OCI-M2 (cell line): ENCODE measurements around the gene TMEM132D.
"Not testable (repeated sequence)": the region's sequence is repeated elsewhere in the genome, so short reads cannot be mapped to it uniquely, and the experiment has no call there.

Experiments
- DNase-seq: peaks from one replicate; lab custom pipeline; 2025; ENCODE audit not compliant: unreplicated experiment; lab: John Stamatoyannopoulos, UW

Gene TMEM132D

DNA sequence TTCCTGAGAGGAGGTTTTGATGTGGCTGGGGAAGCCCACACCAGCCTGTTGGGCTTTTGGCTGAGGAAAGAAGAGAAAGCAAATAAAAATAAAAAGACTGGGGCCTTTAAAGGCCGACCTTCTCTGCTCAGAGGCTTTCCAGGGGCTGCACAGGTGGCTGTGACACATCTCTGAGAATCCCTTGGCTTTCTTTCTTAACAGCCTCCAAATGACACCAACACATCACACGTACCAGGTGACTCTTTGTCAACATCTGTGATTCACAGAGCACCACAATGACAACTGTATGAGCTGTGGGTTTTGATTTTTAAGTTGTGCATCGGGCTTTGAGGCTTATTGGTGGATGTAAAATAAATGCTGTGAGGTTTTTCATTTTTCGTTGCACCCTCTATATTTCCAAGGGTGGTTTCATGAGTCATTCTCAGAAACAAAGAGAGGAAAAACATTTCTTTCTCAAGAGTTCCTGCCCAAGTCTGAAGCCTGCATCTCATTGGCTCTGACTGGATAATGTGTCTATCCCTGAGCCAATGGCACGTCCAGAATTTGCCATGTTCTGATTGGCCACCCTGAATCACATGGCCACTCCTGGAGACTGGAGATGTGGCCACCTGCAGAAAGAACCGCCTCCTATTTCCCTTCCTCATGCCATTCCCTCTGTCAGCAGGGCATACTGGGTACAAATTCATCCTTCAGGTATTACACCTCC, 701.6 kb downstream of the TMEM132D start:
- no peak for DNase-seq

DNA sequence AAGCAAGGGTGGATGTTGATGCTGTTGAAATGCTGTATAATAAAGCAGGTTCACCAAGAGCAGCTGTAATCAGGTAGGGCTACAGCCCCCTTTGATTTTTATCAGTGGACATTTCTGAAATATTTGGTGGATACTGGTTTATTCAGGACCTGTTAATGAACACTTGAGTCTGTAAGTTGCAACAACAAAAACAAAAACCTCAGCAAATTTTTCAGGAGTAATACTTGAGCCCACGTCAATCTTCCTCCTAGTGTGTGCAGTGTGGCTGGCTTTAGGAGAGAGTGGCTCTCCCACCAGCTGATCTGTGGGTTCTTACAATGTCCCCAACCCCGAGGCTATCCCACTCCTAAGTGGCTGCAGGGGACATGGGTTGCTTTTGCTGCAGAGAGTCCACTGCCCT, 702.8 kb downstream of the TMEM132D start:
- no peak for DNase-seq

DNA sequence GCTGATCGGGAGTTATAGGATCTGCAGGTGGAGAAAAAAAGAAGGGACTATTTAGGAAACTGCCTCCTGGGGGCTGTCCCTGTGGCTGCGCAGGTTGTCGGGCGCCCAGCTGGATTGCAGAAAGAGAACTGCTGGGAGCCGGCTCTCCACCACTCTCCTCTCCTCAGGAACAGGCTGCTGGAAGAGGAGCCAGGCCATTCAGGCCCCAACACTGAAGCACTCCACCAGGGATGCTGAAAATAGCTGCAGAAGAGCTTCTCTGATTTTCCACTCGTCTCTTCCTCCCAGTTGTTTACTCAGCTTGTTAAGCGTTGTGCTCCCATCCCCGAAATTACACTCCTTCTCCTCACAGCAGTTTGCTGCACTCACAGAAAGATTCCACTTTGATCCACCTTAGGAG, 703.2 kb downstream of the TMEM132D start:
- DNase-seq, result no peak

GRCh38 chr12:129196927-129197326, 706.9 kb downstream of the TMEM132D start:
- DNase-seq, result no peak

DNA sequence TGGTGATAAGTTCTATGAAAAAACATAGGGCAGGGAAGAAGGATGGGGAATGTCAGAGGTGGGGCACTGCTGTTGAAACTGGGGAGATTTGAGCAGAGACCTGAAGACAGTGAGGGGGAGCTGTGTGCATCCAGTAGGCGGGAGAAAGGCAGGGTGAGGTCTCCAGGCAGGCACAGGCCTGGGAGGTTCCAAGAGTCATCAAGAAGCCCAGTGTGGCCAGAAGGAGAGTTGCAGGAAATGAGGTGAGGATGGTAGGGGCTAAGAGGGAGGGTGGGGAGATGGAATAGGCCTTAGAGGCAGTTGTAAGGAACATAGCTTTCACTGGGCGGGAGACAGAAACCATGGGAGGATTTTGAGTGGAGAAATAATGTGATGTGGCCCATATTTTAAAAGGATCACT, 708.7 kb downstream of the TMEM132D start:
- DNase-seq, result no peak

DNA sequence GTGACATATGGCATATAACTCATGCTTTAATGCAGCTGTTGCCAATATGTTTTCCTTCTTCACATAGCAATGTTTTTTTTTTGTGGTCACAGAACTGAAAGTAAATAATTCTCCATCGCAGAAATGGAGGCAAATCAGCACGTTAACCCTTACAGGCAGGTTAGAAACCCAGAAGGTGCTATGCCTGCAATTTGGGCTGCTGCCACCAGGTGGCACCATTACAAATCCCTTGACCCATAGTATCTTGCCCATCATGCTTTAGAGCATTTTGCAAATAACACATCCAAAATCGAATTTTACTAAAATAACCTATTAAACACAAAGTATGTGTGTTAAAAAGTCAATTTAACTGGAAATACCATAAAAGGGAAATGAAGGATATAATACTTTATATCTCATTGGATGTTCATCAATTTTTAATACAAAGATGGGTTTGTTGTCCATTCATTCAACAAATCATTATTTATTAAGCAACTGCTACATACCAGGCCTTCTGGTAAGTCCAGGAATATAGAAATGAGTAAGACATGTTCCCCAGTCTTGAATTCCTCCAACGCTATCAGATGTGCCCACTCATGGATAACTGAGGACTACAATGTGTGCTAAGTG, 710.5 kb downstream of the TMEM132D start:
- DNase-seq, result no peak

- DNase-seq, result no peak
Measured at GRCh38 chr12:129190827-129191226, 713.0 kb downstream of the TMEM132D start.

- DNase-seq, result not testable (repeated sequence)
Measured at GRCh38 chr12:129189879-129190278, 713.9 kb downstream of the TMEM132D start.

DNA sequence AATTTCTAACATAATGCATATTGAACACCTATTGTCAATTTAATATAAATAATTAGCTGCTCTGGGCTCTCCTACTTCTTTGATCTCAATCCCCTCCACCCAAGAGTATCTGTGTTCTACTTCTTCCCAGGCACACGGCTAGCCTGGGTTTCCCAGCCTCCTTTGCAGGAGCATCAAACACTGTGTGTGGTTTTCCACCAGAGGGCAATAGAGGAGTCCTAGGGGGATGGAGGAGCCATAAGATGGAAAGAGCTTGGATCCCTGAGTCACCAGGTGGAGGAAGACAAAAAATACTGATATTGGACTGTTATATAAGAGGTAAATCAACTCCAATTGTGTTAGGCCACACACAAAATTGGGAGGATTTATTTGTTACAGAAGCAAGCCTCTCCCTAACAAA, 716.9 kb downstream of the TMEM132D start:
- DNase-seq, result no peak

DNA sequence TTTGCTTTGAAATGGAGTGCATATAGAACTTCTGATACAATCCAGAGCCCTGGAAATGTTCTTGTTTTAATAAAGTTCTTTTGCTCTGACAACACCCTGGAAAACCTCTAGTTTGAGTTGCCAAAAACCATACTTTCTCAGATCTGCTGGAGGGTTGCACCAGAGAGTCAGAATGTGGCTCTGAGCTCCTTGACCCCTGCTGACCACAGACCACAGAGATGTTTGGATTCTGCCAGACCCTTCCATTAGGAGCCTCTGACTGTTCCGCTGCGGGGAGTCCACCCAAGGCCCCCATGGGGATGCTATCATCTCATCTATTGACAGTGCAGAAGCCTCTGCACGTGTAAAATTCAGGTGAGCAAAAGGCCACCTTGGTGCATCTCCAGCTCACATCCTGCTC, 718.0 kb downstream of the TMEM132D start:
- no peak for DNase-seq

- DNase-seq, result no peak
Measured at GRCh38 chr12:129184127-129184928, 719.5 kb downstream of the TMEM132D start.

DNA sequence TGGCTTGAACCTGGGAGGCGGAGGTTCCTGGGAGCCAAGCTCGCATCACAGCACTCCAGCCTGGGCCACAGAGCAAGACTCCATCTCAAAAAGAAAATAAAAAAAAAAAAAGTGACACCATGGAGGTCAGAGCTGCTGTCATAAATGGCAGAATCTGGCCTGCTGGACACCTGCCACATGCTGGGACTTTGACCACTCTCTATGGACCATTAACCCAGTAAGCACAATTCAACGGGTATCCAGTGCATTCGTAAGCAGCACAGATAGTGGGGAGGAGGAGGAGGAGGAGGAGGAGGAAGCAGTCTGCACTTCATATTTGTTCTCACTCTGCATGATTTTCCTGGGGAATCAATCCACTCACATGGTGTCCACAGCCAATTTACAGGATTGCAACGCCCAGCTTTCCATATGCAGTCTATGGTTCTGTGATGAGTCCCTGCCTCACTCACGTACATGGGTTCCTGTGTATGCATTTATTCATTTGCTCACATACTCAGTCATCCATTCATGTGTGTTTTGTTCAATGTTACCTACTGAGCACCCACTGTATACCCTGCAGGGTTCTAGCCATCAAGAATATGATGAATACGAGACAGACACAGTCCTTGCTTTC, 723.8 kb downstream of the TMEM132D start:
- no peak for DNase-seq

DNA sequence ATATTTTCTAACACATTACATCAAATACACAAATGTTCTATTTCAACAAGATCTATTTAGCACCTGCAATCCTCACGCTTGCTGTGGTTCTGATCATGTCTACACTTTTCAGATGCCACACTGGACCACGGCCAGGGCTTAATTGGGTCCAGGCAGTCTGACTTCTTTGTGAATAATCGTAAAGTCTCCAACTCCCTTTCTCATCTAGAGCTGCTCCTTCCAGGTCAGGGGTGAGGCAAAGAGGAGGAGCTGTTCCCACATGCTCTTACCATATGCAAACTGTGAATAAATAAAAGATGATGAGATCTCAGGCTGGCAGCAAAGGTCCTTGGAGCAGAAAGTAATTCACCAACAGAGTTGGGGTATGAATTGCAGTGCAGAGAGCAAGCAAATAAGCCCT, 733.9 kb downstream of the TMEM132D start:
- no peak for DNase-seq

DNA sequence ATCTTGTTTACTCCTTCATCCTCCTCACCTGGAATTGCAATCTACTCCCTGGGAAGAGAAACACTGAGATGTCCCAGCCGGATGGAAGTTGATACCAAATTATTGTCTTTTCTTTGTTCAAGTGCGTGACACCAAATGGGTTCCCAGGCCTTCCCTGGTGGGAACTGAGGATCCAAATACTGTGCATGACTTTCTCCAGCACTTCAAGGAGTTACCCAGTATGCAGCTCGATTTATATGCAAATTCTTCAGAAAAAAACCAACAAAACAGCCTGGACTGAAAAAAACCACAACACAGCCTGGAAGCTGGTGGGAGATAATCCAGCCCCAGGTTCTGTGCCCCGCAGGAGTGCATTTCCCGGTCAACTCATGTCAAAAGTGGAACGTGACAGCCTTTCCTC, 740.0 kb downstream of the TMEM132D start:
- no peak for DNase-seq

DNA sequence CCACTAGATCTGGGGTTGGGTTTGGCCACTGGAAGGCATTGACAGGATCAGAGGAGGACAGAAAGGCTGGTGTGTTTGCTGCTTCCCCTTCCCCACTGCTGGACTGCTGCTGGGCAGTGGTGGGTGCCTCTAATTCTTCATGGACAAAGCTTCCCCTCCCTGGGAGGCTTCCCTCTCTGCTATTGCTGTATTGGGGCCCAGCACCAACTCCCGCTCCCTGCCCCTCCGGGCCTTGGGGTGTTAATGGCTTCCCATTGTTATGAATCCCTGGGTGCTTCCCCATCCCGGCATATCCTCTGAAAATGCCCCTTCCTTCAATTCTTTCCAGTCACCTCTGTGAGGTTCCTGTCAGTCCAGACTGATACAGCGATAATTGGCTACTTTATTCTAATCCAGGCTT, 740.4 kb downstream of the TMEM132D start:
- no peak for DNase-seq

DNA sequence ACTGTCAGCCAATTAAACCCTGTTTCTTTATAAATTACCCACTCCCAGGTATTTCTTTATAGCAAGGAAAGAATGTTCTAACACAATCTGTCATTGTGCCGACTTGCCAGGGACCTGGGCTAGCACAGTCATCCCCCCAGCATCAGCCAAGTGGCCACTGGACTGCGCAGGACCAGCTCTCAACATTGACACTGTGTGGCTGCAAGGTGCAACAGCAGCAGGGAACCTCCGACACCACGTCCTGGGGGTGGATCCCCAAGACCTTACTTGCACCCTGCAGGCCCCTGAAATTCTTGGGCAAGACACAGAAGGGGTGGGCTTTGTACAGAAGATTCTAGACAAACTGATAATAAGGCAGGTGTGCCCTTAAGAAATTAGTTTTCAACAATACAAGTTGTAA, 741.0 kb downstream of the TMEM132D start:
- DNase-seq, result no peak

- no peak for DNase-seq
Measured at GRCh38 chr12:129161511-129161910, 742.3 kb downstream of the TMEM132D start.

DNA sequence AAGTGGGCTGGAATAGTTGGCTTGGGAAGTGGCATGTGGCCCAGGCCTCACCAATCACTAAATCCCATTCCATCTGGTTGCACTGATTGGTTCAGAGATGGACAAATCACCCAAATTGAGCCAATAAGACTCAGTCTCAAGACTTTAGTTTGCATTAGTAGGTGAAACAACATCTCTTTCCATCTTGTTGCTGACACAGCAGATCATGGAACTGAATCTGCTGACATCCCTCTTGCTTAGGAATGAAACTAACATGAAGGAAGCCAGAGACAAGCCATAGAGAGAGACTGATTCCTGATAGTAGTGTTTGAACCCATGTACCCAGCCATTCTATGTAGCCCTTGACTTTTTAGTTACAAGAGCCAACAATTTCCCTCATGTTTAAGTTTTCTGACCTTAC, 743.5 kb downstream of the TMEM132D start:
- no peak for DNase-seq

DNA sequence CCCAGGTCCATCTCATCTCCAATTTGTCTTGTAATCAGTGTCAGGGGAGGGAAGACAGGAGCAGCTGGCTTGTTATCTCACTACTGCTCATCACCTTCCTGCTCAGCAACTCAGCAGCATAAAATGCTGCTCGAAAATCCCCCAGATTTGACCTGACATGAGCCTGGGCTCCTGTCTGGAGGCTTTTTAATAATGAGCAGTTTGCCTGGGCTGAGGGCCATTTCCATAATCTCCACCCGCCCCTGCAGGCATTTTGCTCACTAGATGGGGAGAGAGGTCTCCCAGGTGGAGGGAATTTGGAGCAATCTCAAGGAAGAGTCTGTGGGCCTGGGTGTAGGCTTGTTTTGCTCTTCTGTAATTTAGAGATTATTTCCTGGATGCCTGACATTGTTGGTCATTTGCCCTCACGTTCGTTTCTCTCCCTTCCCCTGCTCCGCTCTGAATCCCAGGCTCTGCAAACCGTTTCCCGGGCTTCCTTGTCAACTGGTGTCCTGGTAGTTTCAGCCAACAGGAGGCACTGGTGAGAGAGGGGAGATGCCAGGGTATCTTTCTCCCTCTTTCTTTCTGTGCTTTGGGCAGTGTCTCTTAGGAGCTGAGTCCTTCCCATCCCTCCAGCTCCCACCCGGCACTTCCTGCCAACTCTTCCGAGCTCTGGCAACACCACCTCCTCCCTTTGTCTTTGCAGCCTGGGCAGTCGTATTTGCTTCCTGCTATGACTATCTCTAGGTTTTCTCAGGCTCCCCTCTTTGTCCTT, 751.3 kb downstream of the TMEM132D start:
- DNase-seq, result no peak

GRCh38 chr12:129150721-129151120, 753.1 kb downstream of the TMEM132D start:
- DNase-seq, result no peak

GRCh38 chr12:129145381-129145780, 758.4 kb downstream of the TMEM132D start:
- DNase-seq, result no peak
